ENCODE results near the gene PLEKHJ1.

Gene PLEKHJ1

DNA sequence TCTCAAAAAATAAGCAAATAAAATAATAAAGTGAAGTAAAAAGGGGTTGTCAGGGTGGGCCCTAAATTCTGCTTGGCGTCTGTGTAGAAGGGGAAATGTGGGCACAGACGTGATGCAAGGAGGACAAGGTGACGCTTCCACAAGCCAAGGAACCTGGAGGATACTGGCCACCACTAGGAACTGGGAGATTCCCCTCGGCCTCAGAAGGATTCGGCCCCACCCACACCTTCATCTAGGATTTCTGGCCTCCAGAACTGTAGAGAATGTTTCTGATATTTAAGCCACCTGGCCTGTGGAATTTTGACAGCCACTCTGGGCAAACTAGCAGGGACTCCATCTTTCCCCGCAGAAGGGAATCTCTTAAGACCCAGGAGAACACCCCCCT lies 1.1 kb downstream of the PLEKHJ1 start:
- peak; percentile 25 for DNase-seq

DNA sequence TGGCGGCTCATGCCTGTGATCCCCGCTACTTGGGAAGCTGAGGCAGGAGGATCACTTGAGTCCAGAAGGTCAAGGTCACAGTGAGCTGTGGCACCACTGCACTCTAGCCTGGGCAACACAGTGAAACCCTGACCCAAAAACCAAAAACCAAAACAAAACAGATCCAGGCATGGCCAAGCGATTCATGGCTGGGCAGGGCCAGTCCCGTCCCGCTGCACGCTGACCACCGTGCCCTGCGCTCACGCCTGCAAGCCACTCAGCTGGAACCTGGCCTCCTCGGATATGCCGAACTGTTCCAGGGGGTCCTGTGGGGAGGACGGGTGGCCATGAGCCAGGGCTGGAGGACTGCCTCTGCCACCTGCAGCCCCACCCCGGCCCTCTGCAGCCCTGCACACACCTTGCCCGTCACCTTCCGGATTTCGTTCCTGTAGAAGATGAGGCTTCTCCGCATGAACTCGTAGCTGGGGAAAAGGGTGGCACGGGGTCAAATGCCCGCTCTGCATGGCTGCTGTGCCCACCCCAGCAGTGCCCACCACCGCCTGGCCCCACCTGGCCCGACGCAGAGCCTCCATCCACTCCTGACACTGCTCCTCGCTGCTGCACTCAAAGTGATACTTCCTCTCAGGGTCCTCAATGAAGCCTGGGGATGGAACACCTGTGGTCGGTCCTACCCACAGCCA lies 2.4 kb downstream of the PLEKHJ1 start:
- DNase-seq, result no peak

DNA sequence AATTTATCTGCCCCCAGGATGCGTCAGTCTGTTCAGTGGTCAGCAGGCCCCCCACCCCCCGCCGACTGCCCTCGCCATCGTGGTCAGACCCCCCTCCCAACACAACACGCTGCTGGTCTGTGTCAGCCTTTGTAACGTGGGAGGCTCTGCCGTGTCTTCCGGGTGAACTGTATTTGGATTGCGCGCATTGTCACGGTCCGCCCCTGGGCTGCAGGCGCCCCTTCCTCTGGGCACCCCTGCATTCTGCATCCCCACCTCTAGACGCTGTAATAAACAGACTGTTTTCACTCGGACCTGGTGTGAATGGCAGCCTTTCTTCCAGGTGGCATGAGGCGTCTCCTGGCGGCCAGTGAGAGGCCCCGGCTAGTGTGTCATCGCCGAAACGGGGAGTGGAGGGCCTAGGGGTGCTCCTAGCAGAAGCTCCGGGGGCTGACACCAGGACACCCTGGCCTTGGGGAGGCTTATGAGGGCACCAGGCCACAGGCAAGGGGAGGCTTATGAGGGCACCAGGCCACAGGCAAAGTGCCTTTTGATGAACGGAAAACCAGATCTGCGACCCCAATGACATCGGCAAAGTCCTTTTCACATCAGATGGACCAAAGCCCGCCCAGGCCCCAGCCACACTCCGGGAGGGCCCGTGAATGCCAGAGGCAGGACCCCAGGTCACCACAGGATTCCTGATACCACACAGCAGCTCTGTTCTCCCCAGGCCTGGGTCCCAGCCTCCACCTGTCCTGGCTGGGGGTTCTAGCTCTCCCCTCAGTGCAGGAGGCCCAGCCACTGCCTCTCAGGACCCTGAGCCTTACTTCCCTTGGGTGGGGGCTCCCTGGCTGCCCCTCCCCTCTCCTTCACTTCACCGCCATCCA lies 3.6 kb downstream of the PLEKHJ1 start:
- no peak for DNase-seq

DNA sequence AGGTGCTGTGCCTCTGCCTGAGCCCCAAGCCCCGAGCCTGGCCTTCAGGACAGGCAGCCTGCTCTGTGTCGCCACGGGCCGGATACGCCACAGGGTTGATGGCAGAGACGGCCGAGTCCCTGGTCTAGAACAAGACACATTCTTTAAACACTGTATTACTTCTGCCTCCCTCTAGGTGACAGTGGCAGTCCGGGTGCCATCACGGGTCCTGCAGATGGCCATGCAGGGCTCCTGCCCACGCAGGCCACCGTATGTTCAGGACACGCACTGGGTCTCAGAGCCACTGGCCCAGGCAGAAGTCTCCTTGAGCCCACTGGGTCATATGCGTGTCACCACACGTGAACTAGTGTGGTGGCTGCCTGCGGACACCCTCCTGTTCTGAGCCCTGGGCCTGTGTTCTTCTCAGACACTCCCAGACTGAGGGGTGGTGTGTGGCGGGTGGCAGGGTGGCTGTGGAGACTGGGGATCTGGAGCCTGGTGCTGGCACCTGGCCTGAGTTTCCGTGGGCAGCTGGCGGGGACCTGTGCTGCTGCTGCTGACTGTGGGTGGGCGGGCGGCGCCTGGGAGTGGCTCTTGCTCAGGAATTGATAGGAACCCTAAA lies 4.4 kb downstream of the PLEKHJ1 start:
- DNase-seq, result no peak

DNA sequence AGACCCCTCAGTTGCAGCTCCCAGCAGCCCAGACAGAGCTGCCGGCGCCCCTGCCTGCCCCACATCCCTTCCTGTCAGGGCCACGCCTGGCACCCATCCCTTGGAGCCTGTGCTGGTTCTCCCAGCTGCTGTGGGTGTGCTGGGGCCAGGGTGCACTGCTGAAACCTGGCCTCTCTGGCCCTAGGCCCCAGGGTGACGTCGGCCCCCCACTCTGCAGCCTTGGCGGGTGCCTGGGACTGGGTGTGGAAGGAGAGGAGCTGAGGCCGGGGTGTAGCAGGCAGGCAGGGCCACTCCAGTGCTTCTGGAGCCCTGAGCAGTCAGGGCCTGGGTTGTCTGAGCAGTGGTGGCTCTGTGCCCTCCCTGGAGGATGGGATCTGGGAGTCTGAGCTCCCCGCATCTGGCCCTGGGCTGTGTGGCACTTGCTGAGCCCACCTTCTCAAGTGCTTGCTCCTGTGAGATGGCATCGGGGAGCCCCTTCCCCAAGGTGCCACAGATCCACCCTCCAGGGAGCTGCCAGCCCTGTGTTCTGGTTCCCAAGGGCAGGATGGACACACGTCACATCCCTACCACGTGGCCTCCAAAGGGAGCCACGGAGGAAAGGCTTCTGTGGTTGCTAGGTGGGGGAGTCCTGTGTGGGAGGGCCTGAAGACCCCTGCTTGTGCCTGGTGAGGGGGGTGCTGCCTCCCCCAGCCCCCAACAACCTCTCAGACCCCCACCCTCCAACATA lies 5.2 kb downstream of the PLEKHJ1 start:
- DNase-seq, result no peak

DNA sequence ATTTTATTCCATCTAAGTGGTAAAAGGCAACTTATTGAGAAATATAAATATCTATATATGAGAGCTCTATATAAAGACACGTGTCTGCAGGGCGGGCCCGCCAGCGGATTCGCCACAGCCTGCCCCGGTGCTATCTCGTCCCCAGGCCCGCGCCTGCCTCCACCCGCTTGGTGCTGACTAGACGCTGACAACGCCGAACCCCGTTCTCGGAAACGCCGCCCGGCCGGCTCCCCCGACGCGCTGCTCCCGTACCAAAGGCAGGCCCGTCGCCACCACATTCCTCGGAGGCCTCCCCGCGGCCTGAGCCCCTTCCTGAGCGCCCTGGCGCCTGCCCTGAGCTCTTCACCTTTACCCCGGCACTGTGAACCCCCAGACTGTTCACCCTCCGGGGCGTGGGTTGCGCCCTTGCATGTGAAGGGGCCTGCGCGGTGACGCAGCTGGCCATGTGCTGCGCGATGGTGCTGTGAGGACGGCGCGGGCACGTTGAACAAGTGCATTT lies 6.0 kb downstream of the PLEKHJ1 start:
- no peak for DNase-seq

DNA sequence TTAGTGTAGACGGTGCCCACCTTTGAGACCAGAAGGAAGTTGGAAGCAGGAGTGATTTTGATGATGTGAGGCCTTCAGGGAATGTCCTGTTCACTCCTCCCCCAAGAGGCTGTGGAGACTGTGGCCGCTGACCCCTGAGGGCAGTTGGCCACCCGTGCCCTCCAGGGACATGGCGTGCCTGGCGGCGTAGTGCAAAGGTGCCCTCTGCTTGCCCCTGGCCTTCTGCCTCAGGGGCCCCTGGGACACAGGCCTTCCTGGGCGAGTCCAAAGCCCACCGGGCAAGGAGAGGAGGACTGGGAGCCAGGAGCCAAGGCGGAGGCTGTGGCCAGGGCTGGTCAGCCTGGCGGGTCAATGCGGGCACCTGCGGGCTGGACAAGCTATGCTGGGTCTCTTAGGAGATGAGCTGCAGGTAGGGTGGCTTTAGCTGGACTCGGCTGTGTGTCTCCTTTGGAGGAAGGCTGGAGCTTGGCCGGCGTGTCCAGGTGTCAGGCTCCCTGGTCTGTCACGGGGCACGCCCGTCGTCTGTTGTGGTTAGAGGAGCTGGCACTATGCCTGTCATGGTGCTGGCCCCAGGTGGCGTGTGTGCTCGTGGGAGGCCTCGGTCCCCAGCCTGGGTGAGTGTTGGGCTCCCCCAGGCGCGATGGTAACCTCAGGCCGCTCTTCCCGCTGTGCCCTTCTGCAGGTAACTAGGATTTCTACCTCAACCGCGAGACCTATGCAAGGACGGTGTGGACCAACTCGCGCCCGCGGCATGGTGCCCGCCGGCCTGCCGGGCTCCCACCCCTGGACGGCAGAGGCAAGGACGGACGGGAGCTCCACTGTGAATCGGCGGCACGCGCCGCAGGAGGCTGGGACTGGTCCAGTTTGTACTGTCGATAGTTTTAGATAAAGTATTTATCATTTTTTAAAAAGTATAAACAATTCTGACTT lies 6.8 kb downstream of the PLEKHJ1 start:
- DNase-seq, result no peak

DNA sequence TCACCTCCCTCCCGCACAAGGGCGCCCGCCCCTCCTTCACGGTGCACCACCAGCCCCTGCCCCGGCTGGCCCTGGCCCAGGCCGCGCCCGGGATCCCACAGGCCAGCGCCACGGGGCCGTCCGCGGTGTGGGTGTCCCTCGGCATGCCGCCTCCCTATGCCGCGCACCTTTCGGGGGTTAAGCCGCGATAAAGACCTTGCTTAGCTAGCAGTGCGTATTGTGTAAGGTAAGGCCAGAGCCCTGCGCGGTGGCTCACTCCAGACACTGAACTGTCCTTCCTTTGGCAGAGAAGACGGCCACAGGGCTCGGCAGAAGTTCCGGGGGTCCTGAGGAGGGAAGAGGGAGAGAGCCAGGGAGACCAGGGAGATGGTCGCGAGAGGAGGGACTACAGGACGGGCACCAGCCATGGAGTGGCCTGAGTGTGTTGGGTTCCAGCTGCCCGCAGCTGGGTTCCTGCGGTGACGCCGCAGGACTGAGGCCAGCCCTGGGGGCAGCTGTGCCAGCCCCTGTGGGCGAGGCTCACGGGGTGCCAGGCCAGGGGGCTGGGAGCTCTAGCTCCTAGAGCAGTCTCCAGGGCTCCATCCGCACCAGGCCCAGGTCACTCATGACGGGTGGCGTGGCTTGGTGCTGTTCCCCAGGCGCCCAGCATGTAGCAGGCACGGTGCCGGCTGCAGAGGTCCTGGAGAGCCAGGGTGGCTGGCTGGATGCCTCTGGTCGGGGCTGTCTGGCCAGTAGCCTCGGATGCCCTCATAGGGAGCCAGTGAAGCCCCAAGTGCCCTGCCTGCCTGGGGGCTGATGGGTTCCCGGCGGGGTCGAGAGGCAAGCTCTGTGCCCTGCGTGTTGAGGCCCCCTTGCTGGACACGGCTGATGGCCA lies 7.7 kb downstream of the PLEKHJ1 start:
- DNase-seq, result no peak

DNA sequence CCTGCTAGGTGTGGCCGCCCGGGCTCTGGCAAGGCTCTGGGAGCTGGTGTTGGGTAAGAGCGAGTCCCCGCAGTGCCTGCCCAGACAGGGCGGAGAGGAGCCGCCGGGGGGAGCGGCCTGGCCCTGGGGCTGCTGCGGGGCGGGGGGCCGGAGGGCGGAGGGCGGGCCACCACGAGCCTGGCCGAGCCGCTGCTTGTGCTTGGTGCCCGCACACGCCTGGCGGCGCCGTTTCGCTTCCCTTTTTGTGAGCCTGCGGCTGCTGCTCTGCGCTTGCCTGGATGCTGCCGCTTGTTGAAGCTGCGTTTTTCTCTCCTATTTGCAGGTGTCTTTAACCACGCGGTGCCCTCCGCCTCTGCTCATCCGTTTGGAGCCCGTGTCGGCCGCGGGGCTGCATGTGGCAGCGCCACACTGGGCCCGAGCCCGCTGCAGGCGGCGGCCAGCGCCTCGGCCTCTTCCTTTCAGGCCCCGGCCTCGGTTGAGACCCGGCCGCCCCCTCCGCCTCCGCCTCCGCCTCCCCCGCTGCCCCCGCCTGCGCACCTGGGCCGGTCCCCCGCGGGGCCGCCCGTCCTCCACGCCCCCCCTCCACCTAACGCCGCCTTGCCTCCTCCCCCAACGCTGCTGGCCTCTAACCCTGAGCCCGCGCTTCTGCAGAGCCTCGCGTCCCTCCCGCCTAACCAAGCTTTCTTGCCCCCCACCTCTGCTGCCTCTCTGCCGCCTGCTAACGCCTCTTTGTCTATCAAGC lies 8.5 kb downstream of the PLEKHJ1 start:
- DNase-seq, result peak; percentile 45

DNA sequence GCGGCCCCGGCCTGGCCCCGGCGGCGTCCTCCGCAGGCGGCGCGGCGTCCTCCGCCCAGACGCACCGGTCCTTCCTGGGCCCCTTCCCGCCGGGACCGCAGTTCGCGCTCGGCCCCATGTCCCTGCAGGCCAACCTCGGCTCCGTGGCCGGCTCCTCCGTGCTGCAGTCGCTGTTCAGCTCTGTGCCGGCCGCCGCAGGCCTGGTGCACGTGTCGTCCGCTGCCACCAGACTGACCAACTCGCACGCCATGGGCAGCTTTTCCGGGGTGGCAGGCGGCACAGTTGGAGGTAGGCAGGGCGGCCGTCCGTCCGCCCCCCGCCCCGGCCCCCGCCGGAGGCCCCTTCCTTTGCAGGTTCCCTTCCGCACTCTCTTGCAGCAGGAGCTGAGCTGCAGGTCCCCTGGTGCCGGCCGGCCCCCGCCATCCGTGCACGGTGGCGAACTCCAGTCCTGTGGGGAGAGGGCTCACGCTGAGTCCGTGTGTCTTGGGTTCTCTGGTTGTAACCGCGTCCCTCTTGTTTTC lies 9.2 kb downstream of the PLEKHJ1 start:
- no peak for DNase-seq

DNA sequence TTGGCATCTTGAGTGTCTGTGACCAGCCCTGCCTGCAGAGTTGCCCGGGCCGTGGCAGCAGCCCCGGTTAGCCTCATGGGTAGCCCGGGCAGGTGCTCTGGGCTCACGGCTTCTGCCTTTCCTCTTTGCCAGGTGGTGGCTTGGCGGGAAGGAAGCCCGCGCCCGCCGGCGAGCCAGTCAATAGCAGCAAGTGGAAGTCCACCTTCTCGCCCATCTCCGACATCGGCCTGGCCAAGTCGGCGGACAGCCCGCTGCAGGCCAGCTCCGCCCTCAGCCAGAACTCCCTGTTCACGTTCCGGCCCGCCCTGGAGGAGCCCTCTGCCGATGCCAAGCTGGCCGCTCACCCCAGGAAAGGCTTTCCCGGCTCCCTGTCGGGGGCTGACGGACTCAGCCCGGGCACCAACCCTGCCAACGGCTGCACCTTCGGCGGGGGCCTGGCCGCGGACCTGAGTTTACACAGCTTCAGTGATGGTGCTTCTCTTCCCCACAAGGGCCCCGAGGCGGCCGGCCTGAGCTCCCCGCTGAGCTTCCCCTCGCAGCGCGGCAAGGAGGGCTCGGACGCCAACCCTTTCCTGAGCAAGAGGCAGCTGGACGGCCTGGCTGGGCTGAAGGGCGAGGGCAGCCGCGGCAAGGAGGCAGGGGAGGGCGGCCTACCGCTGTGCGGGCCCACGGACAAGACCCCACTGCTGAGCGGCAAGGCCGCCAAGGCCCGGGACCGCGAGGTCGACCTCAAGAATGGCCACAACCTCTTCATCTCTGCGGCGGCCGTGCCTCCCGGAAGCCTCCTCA lies 9.9 kb downstream of the PLEKHJ1 start:
- DNase-seq, result no peak

DNA sequence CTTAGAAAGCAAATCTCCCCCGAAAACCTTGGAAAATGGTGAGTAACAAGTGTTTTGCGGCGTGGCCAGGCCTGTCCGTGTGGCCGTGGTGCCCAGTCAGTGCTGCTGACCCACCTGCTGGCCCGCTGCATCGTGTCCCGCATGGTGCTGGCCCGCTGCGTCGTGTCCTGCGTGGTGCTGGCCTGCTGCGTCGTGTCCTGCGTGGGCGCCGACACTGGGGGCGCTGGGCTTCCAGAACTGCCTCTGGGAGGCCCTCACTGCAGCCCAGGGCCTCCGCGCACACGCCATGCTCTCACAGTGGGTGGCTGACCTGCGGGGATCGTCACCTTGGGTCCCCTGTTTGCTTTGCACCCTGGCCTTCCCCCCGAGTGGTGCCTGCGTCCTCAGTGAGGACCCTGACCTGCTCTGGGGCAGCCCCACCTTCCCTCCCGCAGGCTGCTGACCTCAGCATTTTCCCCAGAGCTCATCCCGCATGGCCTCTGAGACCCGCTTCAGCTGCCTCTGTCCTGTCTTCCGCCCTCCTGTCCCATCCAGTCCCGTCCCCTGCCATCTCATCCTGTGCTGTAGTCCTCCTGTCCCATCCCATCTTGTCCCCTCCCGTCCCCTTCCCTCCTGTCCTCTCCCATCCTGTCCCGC lies 10.6 kb downstream of the PLEKHJ1 start:
- no peak for DNase-seq

DNA sequence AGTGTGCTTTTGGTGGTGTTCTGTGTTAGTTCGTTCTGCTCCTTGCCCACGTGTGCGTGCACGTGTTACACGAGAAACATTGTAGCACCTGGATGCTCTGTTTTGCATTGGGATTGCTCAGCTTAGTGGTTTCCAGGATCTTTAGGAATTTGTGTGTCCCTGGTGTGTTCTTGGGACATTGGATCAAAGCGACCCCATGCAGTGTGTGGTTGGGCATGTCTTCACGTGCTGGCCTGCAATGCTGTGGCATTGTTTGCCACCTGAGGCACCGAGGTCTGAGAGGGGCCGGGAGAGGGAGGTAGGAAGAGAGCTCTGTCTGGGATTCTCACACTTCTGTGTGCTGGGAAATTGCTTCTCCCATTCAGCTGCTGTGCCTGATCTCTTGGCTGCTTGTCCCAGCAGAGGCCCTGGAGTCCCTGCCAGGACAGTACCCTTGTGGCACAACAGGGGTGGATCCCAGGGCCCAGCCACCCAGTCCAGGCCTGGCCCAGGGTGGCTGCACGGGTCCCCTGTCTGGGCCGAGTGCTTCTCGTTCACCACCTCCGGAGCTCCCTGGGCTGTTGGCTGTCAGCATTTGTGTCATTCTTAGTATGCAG lies 11.3 kb downstream of the PLEKHJ1 start:
- no peak for DNase-seq

DNA sequence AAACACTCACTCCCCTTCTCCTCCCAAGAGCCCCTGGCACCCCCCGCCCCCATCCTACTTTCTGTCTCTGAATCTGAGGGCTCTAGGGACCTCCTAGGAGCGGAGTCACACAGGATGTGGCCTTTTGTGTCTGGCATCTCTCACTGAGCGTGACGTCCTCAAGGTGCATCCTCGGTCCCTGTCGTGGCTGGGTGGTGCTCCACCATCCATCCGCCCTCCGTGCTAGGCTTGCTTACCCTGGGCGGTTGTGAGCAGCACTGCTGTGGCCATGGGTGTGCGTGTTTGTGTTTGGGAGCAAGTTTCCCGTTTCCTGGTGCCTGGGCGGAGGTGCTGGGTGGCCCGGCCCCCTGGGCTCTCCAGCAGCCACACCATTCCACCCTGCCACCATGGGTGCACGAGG lies 12.2 kb downstream of the PLEKHJ1 start:
- DNase-seq, result no peak

DNA sequence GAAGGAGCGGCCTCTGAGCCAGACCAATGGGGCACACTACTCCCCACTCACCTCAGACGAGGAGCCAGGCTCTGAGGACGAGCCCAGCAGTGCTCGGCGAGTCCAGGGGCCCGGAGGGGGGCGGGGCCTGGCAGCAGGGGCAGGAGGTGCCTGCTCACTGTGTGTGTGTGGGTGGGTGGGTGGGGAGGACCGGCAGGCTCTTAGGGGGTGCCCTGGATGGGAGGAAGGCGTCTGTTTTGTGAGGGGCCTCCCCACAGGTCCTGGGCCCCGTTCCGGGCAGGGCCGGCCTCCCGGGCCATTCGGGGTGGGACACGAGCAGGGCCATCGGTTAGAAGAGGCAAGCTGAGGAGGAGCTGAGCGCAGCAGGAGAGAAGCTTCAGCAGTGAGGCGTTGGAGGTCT lies 12.7 kb downstream of the PLEKHJ1 start:
- no peak for DNase-seq

DNA sequence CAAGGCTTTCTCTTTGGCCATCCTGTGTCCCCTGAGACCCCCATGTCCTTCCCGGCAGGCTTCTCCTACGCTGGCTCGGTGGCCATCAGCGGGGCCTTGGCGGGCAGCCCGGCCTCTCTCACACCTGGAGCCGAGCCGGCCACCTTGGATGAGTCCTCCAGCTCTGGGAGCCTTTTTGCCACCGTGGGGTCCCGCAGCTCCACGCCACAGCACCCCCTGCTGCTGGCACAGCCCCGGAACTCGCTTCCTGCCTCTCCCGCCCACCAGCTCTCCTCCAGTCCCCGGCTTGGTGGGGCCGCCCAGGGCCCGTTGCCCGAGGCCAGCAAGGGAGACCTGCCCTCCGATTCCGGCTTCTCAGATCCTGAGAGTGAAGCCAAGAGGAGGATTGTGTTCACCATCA lies 14.2 kb downstream of the PLEKHJ1 start:
- DNase-seq, result no peak

DNA sequence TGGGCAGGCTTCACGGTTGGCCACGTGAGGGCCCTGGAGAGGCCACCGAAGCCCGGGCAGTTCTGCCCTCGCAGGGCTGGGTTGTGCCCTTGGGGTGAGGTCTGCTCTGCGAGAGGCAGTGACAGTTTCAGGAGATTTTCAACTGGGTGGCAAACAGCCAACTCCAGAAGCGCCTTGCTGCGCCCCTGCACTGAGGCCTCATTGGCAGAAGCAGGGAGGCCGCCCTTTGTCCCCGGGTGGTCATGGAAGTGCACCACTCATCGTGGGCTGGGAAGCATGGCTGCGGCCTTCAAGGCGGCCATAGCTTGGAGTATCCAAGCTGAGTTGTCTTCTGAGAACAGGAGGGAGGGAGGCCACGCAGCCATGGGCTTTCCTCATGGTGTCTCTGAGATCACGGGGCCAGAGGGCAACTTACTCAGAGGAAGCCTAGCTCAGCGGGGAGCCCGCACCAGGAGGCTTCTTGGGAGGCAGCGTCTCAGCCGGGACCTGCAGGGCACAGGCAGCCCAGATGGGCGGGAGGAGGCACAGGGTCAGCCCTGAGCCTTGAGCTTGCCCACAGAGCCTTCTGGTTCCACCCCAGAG lies 14.8 kb downstream of the PLEKHJ1 start:
- no peak for DNase-seq

DNA sequence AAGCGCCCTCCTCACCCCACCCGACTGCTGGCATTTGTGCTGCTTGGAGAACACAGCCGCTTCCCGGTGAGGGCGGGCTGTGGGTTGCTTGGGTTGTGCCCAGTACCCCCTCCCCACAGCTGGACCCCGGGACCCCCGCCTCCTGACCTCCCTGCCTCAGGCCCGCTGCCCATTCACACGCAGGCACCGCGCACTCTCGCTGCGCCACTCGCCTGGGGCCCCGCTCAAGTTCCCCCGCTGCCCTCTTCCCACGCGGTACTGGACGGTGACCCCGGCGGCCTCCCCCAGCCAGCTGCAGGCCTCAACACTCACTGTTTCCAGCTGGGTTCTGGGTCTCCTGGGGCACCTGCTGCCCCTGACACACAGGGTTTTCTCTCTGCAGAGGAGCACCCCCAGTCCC lies 16.4 kb downstream of the PLEKHJ1 start:
- no peak for DNase-seq
